ENCODE measurements around the gene IL3. TPM values are rescaled to one million over a fixed set of nuclear protein-coding genes. Genes with fewer than 3 reads are reported as not detected.

The IL3 gene
- total RNA-seq, 1 experiment from 2014 or later = not detected

DNA sequence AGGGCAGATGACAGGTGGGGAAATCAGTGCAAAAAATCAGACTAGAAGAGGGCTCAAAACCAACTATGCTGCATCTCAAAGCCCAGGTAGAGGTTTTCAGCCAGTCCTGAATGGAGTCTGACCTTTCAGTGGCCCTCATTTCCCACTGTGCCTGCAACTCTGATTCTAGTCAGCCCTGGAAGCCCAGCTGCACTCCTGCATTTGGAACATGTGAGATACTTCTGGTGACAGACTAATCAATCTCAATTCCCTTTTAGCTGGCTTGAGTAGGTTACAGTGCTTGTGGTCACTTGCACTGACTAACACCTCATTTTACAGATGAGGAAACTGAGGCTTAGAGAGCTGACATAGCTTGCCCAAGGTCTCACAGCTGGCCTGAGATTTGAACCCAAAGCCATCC is 41.1 kb upstream of the IL3 start:
- no peaks in the 10 kb centered on the region for H3K4me1 ChIP-seq
- Mint-ChIP-seq H3K4me1 (ENCODE audit: low read depth, unreplicated experiment) (no peaks in the 10 kb centered on the region), H3K27me3 (ENCODE audit: insufficient read depth, unreplicated experiment) (peaks cover 19% of the 10 kb centered on the region), H3K9me3 (ENCODE audit: unreplicated experiment) (no peaks in the 10 kb centered on the region), H3K36me3 (ENCODE audit: insufficient read depth, unreplicated experiment) (no peaks in the 10 kb centered on the region), H3K4me3 (ENCODE audit: unreplicated experiment) (no peak overlapping the region), H3K27ac (ENCODE audit: unreplicated experiment) (no peak overlapping the region)
- no TSS peak for BruUV-seq (replicated peaks)
- H3K9me3 ChIP-seq = no peaks in the 10 kb centered on the region
- intact Hi-C loops (cut with micrococcal nuclease; ENCODE audit: unreplicated experiment) = no loop called here
- peaks cover 2% of the 10 kb centered on the region for H3K27me3 ChIP-seq (replicated peaks; ENCODE audit: control insufficient read depth, insufficient read depth, low read length)
- no peak overlapping the region for H3K4me3 ChIP-seq (ENCODE audit: low read depth, low read length)
- H3K36me3 ChIP-seq (ENCODE audit: control insufficient read depth, insufficient read depth, low read length) = no peaks in the 10 kb centered on the region
- ChIA-PET POLR2A (no interaction called here), CTCF (no interaction called here)
- TF ChIP-seq, protein P1, sequence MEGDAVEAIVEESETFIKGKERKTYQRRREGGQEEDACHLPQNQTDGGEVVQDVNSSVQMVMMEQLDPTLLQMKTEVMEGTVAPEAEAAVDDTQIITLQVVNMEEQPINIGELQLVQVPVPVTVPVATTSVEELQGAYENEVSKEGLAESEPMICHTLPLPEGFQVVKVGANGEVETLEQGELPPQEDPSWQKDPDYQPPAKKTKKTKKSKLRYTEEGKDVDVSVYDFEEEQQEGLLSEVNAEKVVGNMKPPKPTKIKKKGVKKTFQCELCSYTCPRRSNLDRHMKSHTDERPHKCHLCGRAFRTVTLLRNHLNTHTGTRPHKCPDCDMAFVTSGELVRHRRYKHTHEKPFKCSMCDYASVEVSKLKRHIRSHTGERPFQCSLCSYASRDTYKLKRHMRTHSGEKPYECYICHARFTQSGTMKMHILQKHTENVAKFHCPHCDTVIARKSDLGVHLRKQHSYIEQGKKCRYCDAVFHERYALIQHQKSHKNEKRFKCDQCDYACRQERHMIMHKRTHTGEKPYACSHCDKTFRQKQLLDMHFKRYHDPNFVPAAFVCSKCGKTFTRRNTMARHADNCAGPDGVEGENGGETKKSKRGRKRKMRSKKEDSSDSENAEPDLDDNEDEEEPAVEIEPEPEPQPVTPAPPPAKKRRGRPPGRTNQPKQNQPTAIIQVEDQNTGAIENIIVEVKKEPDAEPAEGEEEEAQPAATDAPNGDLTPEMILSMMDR (IDR thresholded peaks at IDR 0.05; ENCODE audit: insufficient read depth in 1 of 2, low read depth in 1 of 2, low read length in 1 of 2, severe bottlenecking in 1 of 2, unreplicated experiment in 1 of 2) = no peak
- DNase-seq = no peak

DNA sequence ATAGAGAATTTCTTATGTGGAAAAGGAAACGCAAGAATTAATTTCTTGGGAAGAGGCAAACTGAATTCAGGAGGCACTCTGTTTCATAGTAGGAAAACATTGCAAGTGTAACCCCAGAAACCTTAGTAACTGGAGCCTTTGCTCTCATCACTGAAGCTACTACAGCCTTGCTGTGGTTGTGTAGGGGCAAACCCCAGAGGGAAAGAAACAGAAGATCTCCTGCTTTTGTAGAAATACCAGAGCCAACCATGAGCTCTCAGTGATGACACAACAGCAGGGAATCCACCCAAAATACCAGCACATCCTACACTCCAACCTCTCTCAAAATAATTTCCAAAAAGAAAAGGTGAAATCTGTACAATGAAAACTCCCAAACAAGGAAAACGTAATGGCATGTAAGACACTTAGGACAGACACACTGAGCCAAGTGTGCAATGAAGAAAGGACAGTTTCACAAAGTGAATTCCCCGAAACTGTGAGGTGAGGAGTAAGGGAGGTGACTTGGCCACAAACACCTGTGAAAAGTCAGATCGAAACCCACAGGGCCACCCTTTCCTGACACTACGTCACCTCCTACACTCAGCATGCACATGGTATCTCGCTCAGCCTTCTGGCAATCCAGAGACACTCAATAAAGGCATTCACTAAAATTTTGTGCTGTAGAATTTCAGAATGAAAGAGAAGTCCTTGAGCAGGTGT is 40.4 kb upstream of the IL3 start:
- peaks cover 2% of the 10 kb centered on the region; the same call in 1 of the 2 replicates for H3K27me3 ChIP-seq (replicated peaks; ENCODE audit: control insufficient read depth, insufficient read depth, low read length)
- H3K4me1 ChIP-seq = no peaks in the 10 kb centered on the region
- DNase-seq = no peak
- no peaks in the 10 kb centered on the region for H3K9me3 ChIP-seq
- Mint-ChIP-seq H3K27ac (ENCODE audit: unreplicated experiment) (no peak overlapping the region), H3K9me3 (ENCODE audit: unreplicated experiment) (no peaks in the 10 kb centered on the region), H3K4me1 (ENCODE audit: low read depth, unreplicated experiment) (no peaks in the 10 kb centered on the region), H3K27me3 (ENCODE audit: insufficient read depth, unreplicated experiment) (peaks cover 19% of the 10 kb centered on the region), H3K4me3 (ENCODE audit: unreplicated experiment) (no peak overlapping the region), H3K36me3 (ENCODE audit: insufficient read depth, unreplicated experiment) (no peaks in the 10 kb centered on the region)
- POLR2A ChIA-PET = no interaction called here
- CTCF ChIA-PET = no interaction called here
- TF ChIP-seq, protein P1 (IDR thresholded peaks at IDR 0.05; ENCODE audit: insufficient read depth in 1 of 2, low read depth in 1 of 2, low read length in 1 of 2, severe bottlenecking in 1 of 2, unreplicated experiment in 1 of 2) = no peak
- no peaks in the 10 kb centered on the region for H3K36me3 ChIP-seq (ENCODE audit: control insufficient read depth, insufficient read depth, low read length)
- no peak overlapping the region for H3K4me3 ChIP-seq (ENCODE audit: low read depth, low read length)
- BruUV-seq (replicated peaks) = no TSS peak
- intact Hi-C loops (cut with micrococcal nuclease; ENCODE audit: unreplicated experiment) = no loop called here

DNA sequence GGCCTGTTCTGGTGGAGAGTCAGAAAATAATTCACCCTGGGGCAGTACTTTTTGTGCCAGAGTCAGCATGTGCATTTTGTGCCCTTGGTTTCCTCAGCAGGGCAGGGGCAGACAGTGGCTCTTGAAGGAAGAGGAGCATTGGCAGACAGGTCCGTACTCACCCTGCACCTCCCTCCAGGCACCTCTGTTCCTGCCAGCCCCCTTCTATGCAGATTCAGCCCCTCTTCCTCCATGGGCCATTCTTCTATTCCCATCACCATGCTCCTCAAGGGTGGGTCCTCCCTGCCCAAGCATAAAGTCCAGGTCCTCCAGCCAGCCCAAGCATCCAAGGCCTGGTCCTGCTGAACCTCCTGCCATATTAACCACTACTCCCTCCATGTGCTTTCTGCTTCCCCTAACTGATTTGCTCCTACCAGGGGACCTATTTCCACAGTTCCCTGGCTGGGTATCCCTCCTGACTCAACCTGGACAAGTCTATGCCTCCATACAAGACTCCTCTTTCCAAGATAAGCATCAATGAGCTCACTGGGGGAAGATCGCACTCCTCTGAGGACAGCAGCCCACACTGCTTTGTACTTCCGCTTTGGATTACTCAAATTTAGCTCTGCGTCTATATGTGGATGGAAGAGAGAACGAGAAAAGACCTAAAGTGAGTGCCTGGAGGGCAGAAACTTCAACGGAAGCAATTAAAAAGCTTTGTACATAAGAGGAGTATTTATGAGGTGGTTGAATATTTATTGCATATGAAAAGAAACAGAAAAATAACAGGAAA is 39.7 kb upstream of the IL3 start:
- Mint-ChIP-seq H3K9me3 (ENCODE audit: unreplicated experiment) (no peaks in the 10 kb centered on the region), H3K27ac (ENCODE audit: unreplicated experiment) (no peak overlapping the region), H3K27me3 (ENCODE audit: insufficient read depth, unreplicated experiment) (peaks cover 19% of the 10 kb centered on the region), H3K36me3 (ENCODE audit: insufficient read depth, unreplicated experiment) (no peaks in the 10 kb centered on the region), H3K4me3 (ENCODE audit: unreplicated experiment) (no peak overlapping the region), H3K4me1 (ENCODE audit: low read depth, unreplicated experiment) (no peaks in the 10 kb centered on the region)
- no TSS peak for BruUV-seq (replicated peaks)
- intact Hi-C loops (cut with micrococcal nuclease; ENCODE audit: unreplicated experiment) = no loop called here
- Histone ChIP-seq H3K4me1 (no peaks in the 10 kb centered on the region), H3K9me3 (no peaks in the 10 kb centered on the region), H3K27me3 (replicated peaks; ENCODE audit: control insufficient read depth, insufficient read depth, low read length) (peaks cover 2% of the 10 kb centered on the region; the same call in 1 of the 2 replicates), H3K36me3 (ENCODE audit: control insufficient read depth, insufficient read depth, low read length) (no peaks in the 10 kb centered on the region), H3K4me3 (ENCODE audit: low read depth, low read length) (no peak overlapping the region)
- POLR2A ChIA-PET = no interaction called here
- no peak for DNase-seq
- TF ChIP-seq, protein P1 (IDR thresholded peaks at IDR 0.05; ENCODE audit: insufficient read depth in 1 of 2, low read depth in 1 of 2, low read length in 1 of 2, severe bottlenecking in 1 of 2, unreplicated experiment in 1 of 2) = no peak
- CTCF ChIA-PET = interaction anchor here (1.0 kb wide), 1 partner anchor 20 kb away, joined by 3 read pairs; no protein-coding TSS in a partner anchor
